MG63 (cell line): Measurements from ENCODE around the gene THSD4. TPM values are rescaled to one million over a fixed set of nuclear protein-coding genes. Genes with fewer than 3 reads are reported as not detected.

ENCODE experiments used
- DNase-seq: peaks from one replicate; pipeline ENCODE4 v3.0.0-alpha.2; 2020
- H3K27me3 ChIP-seq: fragments of 250-450 bp; sonication (Bioruptor Pico); 2 replicates; pipeline ENCODE4 v1.5.1; 2020; ENCODE audit warnings: mild to moderate bottlenecking, moderate library complexity
- H3K36me3 ChIP-seq: fragments of 250-450 bp; sonication (Bioruptor Pico); 2 replicates; pipeline ENCODE4 v1.5.1; 2020; ENCODE audit warnings: mild to moderate bottlenecking, moderate library complexity
- H3K4me3 ChIP-seq: fragments of 250-450 bp; sonication (Bioruptor Pico); 2 replicates; pipeline ENCODE4 v1.5.1; 2020; ENCODE audit warnings: mild to moderate bottlenecking, moderate library complexity
- H3K9me3 ChIP-seq: fragments of 250-450 bp; sonication (Bioruptor Pico); 2 replicates; pipeline ENCODE4 v1.5.1; 2020; ENCODE audit warnings: mild to moderate bottlenecking, moderate library complexity
- total RNA-seq: library from RNA; depleted of rRNA; stranded (reverse); fragments of >200 nt; shearing (Covaris generic); gene quantifications from 2 replicates; pipeline ENCODE4 v1.2.3, GENCODE V29; 2014; ENCODE audit warnings: low replicate concordance

Gene THSD4
- total RNA-seq, 1 experiment from 2014 or later, result 10.2 TPM

- Histone ChIP-seq H3K27me3 (no peaks in the 10 kb centered on the region), H3K4me3 (no peak overlapping the region), H3K36me3 (no peaks in the 10 kb centered on the region), H3K9me3 (no peaks in the 10 kb centered on the region)
- DNase-seq, result no peak
These were observed 483.5 kb downstream of the THSD4 start for GRCh38 chr15:71598741-71599140.

GRCh38 chr15:71599418-71600151, 484.3 kb downstream of the THSD4 start:
- no peaks in the 10 kb centered on the region for H3K9me3 ChIP-seq
- no peak for DNase-seq
- H3K27me3 ChIP-seq, result no peaks in the 10 kb centered on the region
- no peaks in the 10 kb centered on the region for H3K36me3 ChIP-seq
- no peak overlapping the region for H3K4me3 ChIP-seq

- Histone ChIP-seq H3K9me3 (no peaks in the 10 kb centered on the region), H3K27me3 (no peaks in the 10 kb centered on the region), H3K4me3 (no peak overlapping the region), H3K36me3 (no peaks in the 10 kb centered on the region)
- DNase-seq, result no peak
These were observed 485.0 kb downstream of the THSD4 start for GRCh38 chr15:71600237-71600636.

GRCh38 chr15:71601038-71601834, 486.0 kb downstream of the THSD4 start:
- Histone ChIP-seq H3K36me3 (no peaks in the 10 kb centered on the region), H3K27me3 (no peaks in the 10 kb centered on the region), H3K9me3 (no peaks in the 10 kb centered on the region), H3K4me3 (no peak overlapping the region)
- no peak for DNase-seq

- DNase-seq, result no peak
These were observed 488.1 kb downstream of the THSD4 start for GRCh38 chr15:71603379-71603778.

GRCh38 chr15:71607383-71607782, 492.1 kb downstream of the THSD4 start:
- H3K27me3 ChIP-seq, result no peaks in the 10 kb centered on the region
- no peak for DNase-seq
- H3K36me3 ChIP-seq, result no peaks in the 10 kb centered on the region

More at GRCh38 chr15:71603379-71603778, 488.1 kb downstream of the THSD4 start:
- H3K9me3 ChIP-seq, result no peaks in the 10 kb centered on the region
- H3K4me3 ChIP-seq, result no peak overlapping the region
- no peaks in the 10 kb centered on the region for H3K36me3 ChIP-seq
- H3K27me3 ChIP-seq, result no peaks in the 10 kb centered on the region

GRCh38 chr15:71610728-71611552, 495.7 kb downstream of the THSD4 start:
- Histone ChIP-seq H3K36me3 (no peaks in the 10 kb centered on the region), H3K9me3 (no peaks in the 10 kb centered on the region), H3K4me3 (no peak overlapping the region), H3K27me3 (no peaks in the 10 kb centered on the region)
- no peak for DNase-seq

More at GRCh38 chr15:71607383-71607782, 492.1 kb downstream of the THSD4 start:
- H3K4me3 ChIP-seq, result no peak overlapping the region
- no peaks in the 10 kb centered on the region for H3K9me3 ChIP-seq

- H3K9me3 ChIP-seq, result no peaks in the 10 kb centered on the region
- DNase-seq, result no peak
These were observed 496.5 kb downstream of the THSD4 start for GRCh38 chr15:71611553-71612396.

GRCh38 chr15:71612397-71612722, 497.1 kb downstream of the THSD4 start:
- Histone ChIP-seq H3K36me3 (no peaks in the 10 kb centered on the region), H3K4me3 (no peak overlapping the region), H3K9me3 (no peaks in the 10 kb centered on the region), H3K27me3 (no peaks in the 10 kb centered on the region)
- no peak for DNase-seq

More at GRCh38 chr15:71611553-71612396, 496.5 kb downstream of the THSD4 start:
- H3K27me3 ChIP-seq, result no peaks in the 10 kb centered on the region
- no peaks in the 10 kb centered on the region for H3K36me3 ChIP-seq
- no peak overlapping the region for H3K4me3 ChIP-seq

- Histone ChIP-seq H3K9me3 (no peaks in the 10 kb centered on the region), H3K4me3 (no peak overlapping the region), H3K36me3 (no peaks in the 10 kb centered on the region), H3K27me3 (no peaks in the 10 kb centered on the region)
- no peak for DNase-seq
These were observed 497.6 kb downstream of the THSD4 start for GRCh38 chr15:71612869-71613268.

- H3K9me3 ChIP-seq, result no peaks in the 10 kb centered on the region
- no peak overlapping the region for H3K4me3 ChIP-seq
- H3K27me3 ChIP-seq, result no peaks in the 10 kb centered on the region
- H3K36me3 ChIP-seq, result no peaks in the 10 kb centered on the region
- no peak for DNase-seq
These were observed 507.8 kb downstream of the THSD4 start for GRCh38 chr15:71623111-71623510.

- DNase-seq, result no peak
- H3K27me3 ChIP-seq, result no peaks in the 10 kb centered on the region
- no peaks in the 10 kb centered on the region for H3K36me3 ChIP-seq
- no peak overlapping the region for H3K4me3 ChIP-seq
- H3K9me3 ChIP-seq, result no peaks in the 10 kb centered on the region
These were observed 511.4 kb downstream of the THSD4 start for GRCh38 chr15:71626596-71627088.

- Histone ChIP-seq H3K36me3 (no peaks in the 10 kb centered on the region), H3K27me3 (no peaks in the 10 kb centered on the region), H3K9me3 (no peaks in the 10 kb centered on the region), H3K4me3 (no peak overlapping the region)
- no peak for DNase-seq
These were observed 511.9 kb downstream of the THSD4 start for GRCh38 chr15:71627188-71627587.

- Histone ChIP-seq H3K9me3 (no peaks in the 10 kb centered on the region), H3K4me3 (no peak overlapping the region), H3K27me3 (no peaks in the 10 kb centered on the region), H3K36me3 (no peaks in the 10 kb centered on the region)
- DNase-seq, result no peak
These were observed 512.3 kb downstream of the THSD4 start for GRCh38 chr15:71627604-71628003.

GRCh38 chr15:71628988-71629770, 513.9 kb downstream of the THSD4 start:
- no peak for DNase-seq
- Histone ChIP-seq H3K9me3 (no peaks in the 10 kb centered on the region), H3K27me3 (no peaks in the 10 kb centered on the region), H3K4me3 (no peak overlapping the region), H3K36me3 (no peaks in the 10 kb centered on the region)
